Activated T-helper 1 cell treated with anti-CD3 and anti-CD28 coated beads, Interleukin-2, amount 50 U/mL, for 16 hours (primary cell): ENCODE results near the gene LINC00237.

Source experiments
- DNase-seq, 2 donors: peaks; one replicate each; pipeline ENCODE4 v3.0.0-alpha.2; 2020; ENCODE audit warnings: low read depth in 1 of 2, low spot score in 1 of 2

LINC00237 gene

DNA sequence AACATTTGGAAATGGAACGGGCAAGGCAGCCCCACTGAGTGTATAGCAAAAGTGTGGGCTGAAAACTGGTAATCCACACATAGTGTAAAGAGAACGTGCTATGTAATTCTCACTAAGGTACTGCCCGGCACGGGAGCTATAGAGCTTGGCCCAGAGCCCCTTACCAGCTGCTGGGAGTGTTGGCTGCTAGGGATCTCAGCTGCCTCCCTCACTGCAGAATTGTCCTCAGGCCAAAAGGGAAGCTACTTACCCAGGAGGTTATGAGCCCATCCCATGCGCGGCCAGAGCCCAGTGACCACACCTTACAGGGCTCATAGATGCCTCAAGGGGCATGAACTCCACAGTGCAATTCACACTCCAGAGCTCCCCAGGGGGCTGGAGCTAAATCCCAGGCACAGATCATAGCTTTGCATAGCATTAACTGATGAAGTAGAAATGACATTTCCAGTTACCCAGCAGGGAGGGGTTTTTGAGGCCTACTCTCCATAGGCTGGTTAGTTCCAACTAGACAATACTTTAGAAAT, 56.8 kb downstream of the LINC00237 start:
- no peak for DNase-seq

- peak; percentile 7 to 15 for DNase-seq
Observed at GRCh38 chr20:21048841-21049273, 57.3 kb downstream of the LINC00237 start.

- no peak for DNase-seq
Observed at GRCh38 chr20:21047981-21048380, 58.2 kb downstream of the LINC00237 start.

- DNase-seq, result no peak
Observed at GRCh38 chr20:21046413-21047070, 59.6 kb downstream of the LINC00237 start.
